Activated CD4-positive, CD25-positive, alpha-beta regulatory T cell treated with anti-CD3 and anti-CD28 coated beads, Interleukin-2, amount 50 U/mL, for 16 hours (primary cell): Measurements from ENCODE around the gene PIK3C3.
A peak's percentile ranks its signal among the peaks of the same experiment; 100 is the strongest.
"Not testable (repeated sequence)": the region's sequence is repeated elsewhere in the genome, so short reads cannot be mapped to it uniquely, and the experiment has no call there.

Source experiments
- DNase-seq: peaks from one replicate; pipeline ENCODE4 v3.0.0-alpha.2; 2020; ENCODE audit warnings: low read depth, low spot score

PIK3C3 gene

GRCh38 chr18:42024131-42024530 lies 69.1 kb downstream of the PIK3C3 start:
- DNase-seq: no peak

GRCh38 chr18:42025491-42025890 lies 70.5 kb downstream of the PIK3C3 start:
- DNase-seq: no peak

DNA sequence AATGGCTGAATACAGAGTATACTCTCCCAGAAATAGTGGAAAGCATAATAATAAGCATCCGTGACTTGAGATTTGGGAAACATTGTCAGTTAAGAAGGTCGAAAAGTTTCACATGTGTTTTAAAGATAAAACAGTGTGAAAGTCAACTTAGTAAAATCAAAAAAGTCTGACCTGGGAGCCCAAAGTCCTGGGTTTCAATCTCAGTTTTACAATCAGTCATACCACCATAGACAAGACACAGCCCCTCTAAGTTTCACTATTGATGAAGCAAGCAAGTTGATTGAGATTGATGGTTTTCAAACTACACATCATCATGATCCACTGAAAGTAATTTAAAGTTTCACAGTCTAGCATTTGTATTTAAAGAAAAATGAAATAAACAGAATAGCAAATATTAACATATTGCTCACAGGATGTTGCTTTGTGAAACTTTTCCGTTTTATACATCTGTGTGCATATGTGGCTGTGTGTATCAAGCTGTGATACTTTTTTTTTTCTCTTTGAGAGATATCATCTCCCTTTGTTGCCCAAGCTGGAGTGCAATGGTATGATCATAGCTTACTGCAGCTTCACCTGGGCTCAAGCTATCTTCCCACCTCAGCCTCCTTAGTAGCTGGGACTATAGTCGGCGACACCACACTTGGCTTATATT lies 71.1 kb downstream of the PIK3C3 start:
- DNase-seq: no peak

DNA sequence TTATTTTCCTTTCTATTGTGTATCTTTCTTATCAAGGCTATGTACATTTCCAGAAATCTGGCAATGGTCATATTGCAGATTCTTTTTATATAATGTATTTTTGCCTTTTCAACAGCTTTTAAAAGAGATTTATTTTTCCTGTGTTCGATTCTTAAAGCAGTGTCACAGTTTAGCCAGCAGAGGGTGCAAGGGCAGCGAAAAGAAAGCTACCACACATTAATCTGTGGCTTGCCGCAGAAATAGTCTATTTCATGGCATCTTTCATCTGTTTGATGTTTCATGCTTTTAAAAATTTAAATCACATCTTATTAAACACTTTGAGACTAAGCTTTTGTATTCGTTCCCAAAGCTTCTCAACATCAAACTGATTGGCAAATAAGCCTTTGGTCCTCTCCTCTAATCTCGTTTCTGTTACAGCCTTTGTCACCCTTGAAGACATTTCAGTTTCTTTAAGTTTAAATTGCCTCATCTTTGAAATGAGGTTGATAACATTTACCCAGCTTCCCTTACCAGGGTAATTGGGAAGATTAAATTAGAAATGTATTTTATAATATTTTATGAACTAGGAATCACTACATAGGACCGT lies 73.3 kb downstream of the PIK3C3 start:
- DNase-seq: no peak

GRCh38 chr18:42029092-42029491 lies 74.1 kb downstream of the PIK3C3 start:
- DNase-seq: no peak

- no peak for DNase-seq
Measured at GRCh38 chr18:42030586-42031182, 75.7 kb downstream of the PIK3C3 start.

DNA sequence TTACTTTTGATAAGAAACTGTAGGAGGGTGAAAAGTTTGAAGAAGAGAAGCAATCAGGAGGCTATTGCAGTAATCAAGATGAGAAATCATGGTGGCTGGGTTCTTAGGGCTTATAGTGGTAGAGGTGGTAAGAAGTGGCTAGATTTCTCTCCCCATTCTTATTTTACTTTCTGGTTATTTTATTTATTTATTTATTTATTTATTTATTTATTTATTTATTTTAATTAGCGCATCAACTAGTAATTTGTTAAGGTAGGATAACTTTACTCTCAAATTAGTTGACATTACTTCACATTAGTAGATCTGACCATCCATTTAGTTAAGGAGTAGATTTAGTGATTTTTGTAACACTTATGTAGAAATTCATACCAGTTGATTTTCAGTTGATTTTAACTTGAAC lies 77.4 kb downstream of the PIK3C3 start:
- no peak for DNase-seq

DNA sequence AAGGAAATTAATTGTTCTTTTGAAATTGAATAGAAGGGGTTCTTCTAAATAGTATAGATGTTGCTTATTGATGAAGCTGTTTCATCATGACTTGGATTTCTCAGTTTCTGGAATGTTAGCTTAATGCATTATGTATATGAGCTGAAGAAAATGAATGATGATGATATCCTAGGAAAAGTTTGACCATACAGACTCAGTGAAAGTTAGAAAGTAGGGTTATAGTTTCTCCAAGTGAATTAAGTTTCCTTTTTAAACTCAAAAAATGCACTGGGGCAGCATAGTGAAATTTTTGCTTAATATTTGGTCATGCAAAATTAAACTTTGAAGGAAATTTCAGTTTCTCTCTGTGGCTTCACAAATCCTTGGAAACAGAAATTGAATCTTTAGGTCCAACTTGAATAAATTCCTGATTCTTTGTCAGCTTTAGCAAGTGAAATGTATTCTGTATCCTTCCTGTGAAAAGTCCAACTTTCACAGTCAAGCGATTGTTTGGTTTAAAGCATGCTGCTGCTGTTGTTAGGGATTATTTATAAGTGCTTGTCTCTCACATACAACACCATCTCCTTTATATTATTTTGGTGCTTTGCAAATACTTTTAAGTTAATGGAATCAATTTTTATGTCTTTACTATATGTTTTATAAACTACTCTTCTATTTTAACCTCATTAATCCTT lies 78.2 kb downstream of the PIK3C3 start:
- DNase-seq: no peak

- DNase-seq: no peak
Measured at GRCh38 chr18:42038936-42039335, 83.9 kb downstream of the PIK3C3 start.

GRCh38 chr18:42039396-42039795 lies 84.4 kb downstream of the PIK3C3 start:
- DNase-seq: no peak

GRCh38 chr18:42041793-42042192 lies 86.8 kb downstream of the PIK3C3 start:
- no peak for DNase-seq

GRCh38 chr18:42045346-42045745 lies 90.3 kb downstream of the PIK3C3 start:
- DNase-seq: no peak

DNA sequence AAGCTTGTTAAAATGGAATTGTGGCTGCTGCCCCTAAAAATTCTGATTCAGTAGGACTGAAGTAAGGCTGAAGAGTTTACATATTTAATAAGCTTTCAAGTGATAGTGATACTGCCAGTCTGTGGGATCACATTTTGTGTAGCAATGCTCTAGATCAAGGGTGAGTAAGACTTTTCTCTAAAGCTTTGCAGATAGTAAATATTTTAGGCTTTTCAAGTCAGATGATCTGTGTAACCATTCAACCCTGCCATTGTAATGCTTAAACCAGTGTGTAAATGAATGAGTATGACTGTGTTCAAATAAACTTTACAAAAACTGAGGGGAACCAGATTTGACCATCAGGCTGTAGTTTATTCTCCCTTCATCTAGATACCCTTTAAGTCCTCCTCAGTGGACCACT lies 92.7 kb downstream of the PIK3C3 start:
- no peak for DNase-seq

DNA sequence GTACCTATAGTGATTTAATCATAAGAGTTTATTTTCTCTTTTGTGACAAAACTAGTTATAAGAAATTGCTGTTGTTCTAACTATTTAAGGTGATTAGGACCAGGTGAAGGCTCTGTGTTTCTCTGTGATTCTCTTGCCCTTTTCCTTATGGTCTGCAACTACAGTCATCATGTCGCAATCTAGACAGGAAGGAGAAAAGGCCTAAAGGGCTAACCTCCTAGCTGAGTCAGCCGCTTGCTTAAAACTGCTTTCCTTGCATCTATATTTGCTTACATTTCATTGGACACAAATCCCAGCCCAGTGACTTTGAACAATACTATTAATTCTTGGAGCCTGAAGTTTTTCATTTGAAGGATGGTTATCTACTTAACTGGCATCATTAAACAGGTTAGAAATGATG lies 93.1 kb downstream of the PIK3C3 start:
- DNase-seq: no peak

GRCh38 chr18:42049536-42049935 lies 94.5 kb downstream of the PIK3C3 start:
- DNase-seq: not testable (repeated sequence)

DNA sequence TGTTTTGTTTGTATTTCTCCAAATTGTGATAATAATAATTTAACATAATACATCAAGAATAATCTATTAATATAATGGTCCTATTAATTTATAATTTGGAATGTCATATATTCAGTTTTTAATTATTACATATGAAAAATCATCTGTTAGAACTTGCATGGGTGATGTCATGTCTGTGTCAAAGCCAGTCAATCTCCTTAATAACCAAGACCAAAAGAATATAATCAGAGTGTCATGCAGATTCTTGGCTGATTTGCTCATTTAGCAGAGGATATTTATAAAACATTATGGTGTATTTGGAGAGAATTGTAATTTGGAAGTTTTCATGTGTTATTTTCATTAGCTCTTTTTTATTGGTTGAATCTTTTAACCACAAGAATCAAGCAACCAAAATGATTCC lies 96.4 kb downstream of the PIK3C3 start:
- no peak for DNase-seq

- no peak for DNase-seq
Measured at GRCh38 chr18:42052122-42052708, 97.2 kb downstream of the PIK3C3 start.

DNA sequence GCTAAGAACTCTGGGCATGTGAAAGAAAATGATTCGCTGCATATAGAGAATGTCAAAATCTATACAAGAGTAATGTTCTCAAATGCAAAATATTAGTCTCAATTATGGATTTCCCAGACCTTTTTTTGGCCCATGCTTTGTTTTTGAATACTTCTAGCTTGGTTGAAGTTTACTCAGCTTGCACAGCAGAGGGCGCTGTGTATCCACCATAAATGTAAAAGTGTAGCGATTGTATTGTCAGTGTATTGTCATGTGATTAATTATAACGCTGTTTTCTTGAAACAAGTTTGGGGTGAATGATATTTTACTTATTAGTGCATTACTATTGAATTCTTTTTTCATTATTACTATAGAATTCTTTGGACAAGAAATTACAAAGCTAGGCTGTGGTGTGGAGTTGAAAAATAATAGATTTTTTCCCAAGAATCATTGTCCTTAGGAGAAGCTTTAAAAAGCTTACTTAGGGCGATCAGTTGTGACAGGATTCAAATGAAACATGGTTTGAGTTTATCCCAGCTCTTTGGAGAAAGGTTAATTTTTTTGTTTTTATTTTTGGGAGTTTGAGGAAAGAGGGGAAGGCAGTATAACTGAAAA lies 98.3 kb downstream of the PIK3C3 start:
- peak; percentile 44 for DNase-seq

DNA sequence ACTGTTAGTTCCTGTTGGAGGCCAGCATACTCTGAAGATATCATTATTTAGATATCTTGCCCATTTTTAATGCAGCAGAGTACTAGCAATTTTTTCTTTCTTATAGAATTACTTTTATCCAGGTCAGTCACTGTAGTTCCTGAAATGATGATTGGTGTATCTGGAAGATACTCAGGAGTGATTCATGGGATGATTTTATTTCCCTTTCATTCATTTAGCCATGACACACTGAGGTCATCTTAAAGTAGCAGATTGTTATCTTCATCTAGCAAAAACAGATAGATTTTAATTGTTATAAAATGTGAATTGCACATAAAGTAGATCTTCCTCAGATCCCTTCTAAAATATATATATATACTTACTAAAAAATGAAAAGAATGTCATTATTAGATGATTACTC lies 109.1 kb downstream of the PIK3C3 start:
- no peak for DNase-seq

DNA sequence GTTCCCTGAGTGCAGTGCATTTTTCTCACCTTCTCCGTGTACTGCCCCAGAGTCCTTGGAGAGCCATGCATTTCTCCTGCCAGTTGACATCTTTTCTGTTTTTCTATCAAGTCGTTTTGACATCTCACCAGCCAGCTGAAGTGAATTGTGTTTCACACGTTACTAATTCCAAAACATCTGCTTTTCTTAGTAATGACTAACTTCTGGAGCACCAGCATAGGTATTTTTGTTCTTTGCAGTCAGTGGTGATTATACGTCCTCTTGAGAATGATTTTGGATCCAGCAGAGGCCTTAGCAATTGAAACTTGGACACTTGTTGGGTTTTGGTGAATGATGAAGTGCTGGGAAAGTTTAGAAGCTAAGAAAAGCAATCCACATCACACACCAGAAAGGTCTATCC lies 112.5 kb downstream of the PIK3C3 start:
- no peak for DNase-seq

DNA sequence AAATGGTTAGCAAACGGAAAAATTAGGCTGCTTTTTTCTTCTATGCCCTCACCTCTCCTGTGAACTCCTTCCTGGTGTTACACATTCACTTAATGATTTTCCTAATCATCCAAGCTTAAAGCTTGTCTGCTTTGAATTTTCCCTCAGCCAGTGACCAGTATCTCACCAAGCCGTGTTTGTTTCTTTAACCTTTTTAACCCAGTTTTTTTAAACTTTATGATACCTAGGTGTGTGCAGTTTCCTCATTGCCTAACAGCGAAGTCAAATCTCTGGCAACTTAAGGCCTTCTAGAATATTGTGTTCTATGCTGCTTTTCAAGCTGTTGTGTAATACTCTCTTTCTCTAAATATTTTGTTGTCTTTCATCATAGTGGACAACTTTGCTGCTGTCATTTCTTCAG lies 113.0 kb downstream of the PIK3C3 start:
- DNase-seq: no peak

- no peak for DNase-seq
Measured at GRCh38 chr18:42069036-42069435, 114.0 kb downstream of the PIK3C3 start.
